Right lobe of liver (tissue), 6 donors: ENCODE data around the gene ZNF74. TPM values are rescaled to one million over a fixed set of nuclear protein-coding genes. Genes with fewer than 3 reads are reported as not detected.

ENCODE experiments used
- ATAC-seq, 4 donors: fragments of 200-7000 bp; cut with Tn5 transposase; one replicate each; pipeline ENCODE4 v1.9.1; 2020; ENCODE audit warnings: mild to moderate bottlenecking in 4 of 4, moderate library complexity in 4 of 4
- DNase-seq, 3 donors: peaks; one replicate each; pipeline ENCODE4 v3.0.0-alpha.2; 2020
- H3K27ac ChIP-seq, 3 donors: fragments of 200-600 bp; one replicate each; pipeline ENCODE4 v1.8.0; 2022
- H3K27me3 ChIP-seq, 2 donors: fragments of 200-600 bp; one replicate each; pipeline ENCODE4 v1.8.0; 2022
- H3K36me3 ChIP-seq, 4 donors: fragments of 200-600 bp; sonication (generic) in 1 of 4; one replicate each; pipeline versions ENCODE4 v1.5.1 to v1.8.0; 2017 to 2022; ENCODE audit warnings: control low read depth in 1 of 4
- H3K4me1 ChIP-seq, 4 donors: fragments of 200-600 bp; sonication (generic) in 1 of 4; one replicate each; pipeline versions ENCODE4 v1.5.1 to v1.8.0; 2017 to 2022; ENCODE audit warnings: control low read depth in 1 of 4
- H3K4me3 ChIP-seq, 3 donors: fragments of 200-600 bp; one replicate each; pipeline ENCODE4 v1.8.0; 2022
- H3K9me3 ChIP-seq, 4 donors: fragments of 200-600 bp; sonication (generic) in 1 of 4; one replicate each; pipeline versions ENCODE4 v1.5.1 to v1.8.0; 2017 to 2022; ENCODE audit warnings: control low read depth in 1 of 4
- CTCF ChIP-seq, 4 donors: fragments of 200-600 bp in 3 of 4; fragments of 450-650 bp in 1 of 4; IDR thresholded peaks; one replicate each; pipeline versions ENCODE4 v1.5.1 to v1.8.0; 2016 to 2022; ENCODE audit warnings: antibody characterized with exemption in 4 of 4, mild to moderate bottlenecking in 2 of 4
- POLR2A ChIP-seq: fragments of 450-650 bp; IDR thresholded peaks from one replicate; pipeline ENCODE4 v1.6.1; 2017; ENCODE audit warnings: antibody characterized with exemption, mild to moderate bottlenecking
- WGBS: methylation state at CpG from one replicate; pipeline ENCODE4 v1.1.6; 2018; ENCODE audit warnings: low coverage, low lambda C conversion rate; ENCODE audit not compliant: insufficient coverage; ENCODE audit errors: missing lambda C conversion rate; 5-methylcytosine and 5-hydroxymethylcytosine counted together
- intact Hi-C, 2 donors: fragments of 100-400 bp; cut with DNase I; formaldehyde crosslinking; loops; one replicate each; pipeline versions ENCODE4 v1.11.2 to v1.14.1; 2022
- total RNA-seq, 6 experiments: library from RNA; depleted of rRNA in 2 of 6; stranded (reverse); fragments of >200 nt in 2 of 6; fragmentation: NEBNext Ultra II Directional in 3 of 6; extraction: Animal tissue kit (Norgen Biotek cat#: 25700) in 3 of 6; gene quantifications; one replicate each; pipeline versions ENCODE4 v1.1.0 to v1.2.4, GENCODE V29; 2016 to 2023
- donor health status: DM: no; HTN: yes; CAD: no.
- donor health status: DM: no; HTN: no; CAD: no.
- donor health status: DM: no; HTN: no; CAD: no.
- donor health status: DM: no; HTN: yes; CAD: no.
- donor health status: DM: no; HTN: yes; CAD: no.

Gene ZNF74
- total RNA-seq, 6 experiments from 2014 or later, result 3.2 to 6.6 (median 3.4) TPM

DNA sequence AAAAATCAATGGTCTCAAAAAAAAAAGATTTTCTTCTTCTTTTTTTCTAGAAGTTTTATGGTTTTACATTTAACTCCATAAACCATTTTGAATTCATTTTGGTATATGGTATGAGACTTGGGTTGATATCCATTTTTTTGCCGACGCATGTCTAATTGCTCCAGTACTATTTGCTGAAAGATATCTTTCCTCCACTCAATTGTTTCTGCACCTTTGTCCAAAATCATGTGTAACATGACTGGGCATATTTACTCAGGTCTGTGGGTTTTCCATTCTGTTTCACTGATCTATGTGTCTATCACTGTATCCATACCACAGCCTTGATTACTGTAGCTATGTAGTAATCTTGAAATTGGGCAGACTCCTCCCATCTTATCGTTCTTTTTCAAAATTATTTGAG is 59.3 kb downstream of the ZNF74 start:
- DNase-seq (no peak), ATAC-seq (no peak)
- H3K4me3 ChIP-seq, result no peak overlapping the region
- H3K36me3 ChIP-seq, result peaks cover 0 to 8% (median 2%) of the 10 kb centered on the region in 4 donors
- 100% methylated on average over 3 of the region's 3 CpGs for WGBS
- H3K9me3 ChIP-seq, result no peaks in the 10 kb centered on the region
- no peaks in the 10 kb centered on the region for H3K4me1 ChIP-seq
- intact Hi-C loops, result no loop called here
- no peak overlapping the region for H3K27ac ChIP-seq
- no peaks in the 10 kb centered on the region for H3K27me3 ChIP-seq
- TF ChIP-seq POLR2A (no peak), CTCF (IDR thresholded peaks at IDR 0.05) (no peak)

GRCh38 chr22:20455709-20456063 is 61.7 kb downstream of the ZNF74 start:
- no peak for DNase-seq
- peaks cover 0 to 8% (median 2%) of the 10 kb centered on the region in 4 donors for H3K36me3 ChIP-seq
- intact Hi-C loops, result loop anchor here (5.0 kb wide), 2 partner anchors 33 to 38 kb away; no protein-coding TSS in a partner anchor
- H3K27ac ChIP-seq, result no peak overlapping the region
- WGBS, result 98% methylated on average over 6 of the region's 8 CpGs
- H3K27me3 ChIP-seq, result no peaks in the 10 kb centered on the region
- ATAC-seq, result no peak
- no peaks in the 10 kb centered on the region for H3K9me3 ChIP-seq
- no peak overlapping the region for H3K4me3 ChIP-seq
- no peaks in the 10 kb centered on the region for H3K4me1 ChIP-seq
- TF ChIP-seq CTCF (IDR thresholded peaks at IDR 0.05) (no peak), POLR2A (no peak)

GRCh38 chr22:20456064-20456721 is 62.2 kb downstream of the ZNF74 start:
- intact Hi-C loops, result loop anchor here (5.0 kb wide), 2 partner anchors 34 to 39 kb away; no protein-coding TSS in a partner anchor
- TF ChIP-seq CTCF (IDR thresholded peaks at IDR 0.05), result peak; percentile 84 to 90 (median 88)
- TF ChIP-seq POLR2A, result no peak
- Histone ChIP-seq H3K9me3 (no peaks in the 10 kb centered on the region), H3K4me1 (no peaks in the 10 kb centered on the region), H3K27ac (no peak overlapping the region), H3K36me3 (peaks cover 0 to 8% (median 2%) of the 10 kb centered on the region in 4 donors), H3K27me3 (no peaks in the 10 kb centered on the region), H3K4me3 (no peak overlapping the region)
- ATAC-seq (peak; percentile 88 to 96 (median 93)), DNase-seq (peak; percentile 70 to 80 (median 74))
- WGBS, result 30% methylated on average over 4 of the region's 6 CpGs

DNA sequence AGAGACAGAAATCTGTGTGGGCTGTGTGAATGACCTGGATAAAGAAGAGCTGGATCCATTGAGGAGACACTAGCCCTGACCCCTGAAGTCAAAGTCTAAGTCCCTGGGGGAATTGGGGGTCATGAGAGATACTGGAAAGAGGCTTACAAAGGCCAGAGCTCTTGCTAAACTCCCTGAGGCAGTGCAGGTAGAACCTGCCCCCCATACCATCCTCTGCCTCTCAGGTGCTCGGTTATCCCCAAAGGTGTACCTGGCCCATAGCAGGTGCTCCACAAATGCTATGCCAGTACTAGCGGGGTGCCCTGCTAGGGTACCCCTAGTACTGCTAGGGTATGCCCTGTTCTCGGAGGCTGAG is 62.7 kb downstream of the ZNF74 start:
- Histone ChIP-seq H3K27ac (no peak overlapping the region), H3K4me3 (no peak overlapping the region), H3K27me3 (no peaks in the 10 kb centered on the region), H3K4me1 (no peaks in the 10 kb centered on the region), H3K36me3 (peaks cover 0 to 8% (median 2%) of the 10 kb centered on the region in 4 donors), H3K9me3 (no peaks in the 10 kb centered on the region)
- 80% methylated on average over 1 of the region's 3 CpGs for WGBS
- TF ChIP-seq CTCF (IDR thresholded peaks at IDR 0.05) (no peak), POLR2A (no peak)
- intact Hi-C loops, result loop anchor here (5.0 kb wide), 2 partner anchors 34 to 39 kb away; no protein-coding TSS in a partner anchor
- DNase-seq (peak in 1 of 3 donors; percentile 26), ATAC-seq (peak in 2 of 4 donors; percentile 6 to 12)
